Neutrophil (primary cell): ENCODE data around the gene IRF2BP1.
A peak's percentile ranks its signal among the peaks of the same experiment; 100 is the strongest.

Source experiments
- H3K27ac ChIP-seq: fragments of 200-600 bp; sonication (generic); 2 replicates; pipeline ENCODE4 v1.5.1; 2016; ENCODE audit warnings: mild to moderate bottlenecking, moderate library complexity
- H3K27me3 ChIP-seq: fragments of 200-600 bp; sonication (generic); 2 replicates; pipeline ENCODE4 v1.6.0; 2016; ENCODE audit warnings: mild to moderate bottlenecking
- H3K36me3 ChIP-seq: fragments of 200-600 bp; sonication (generic); 2 replicates; pipeline ENCODE4 v1.5.1; 2017
- H3K4me1 ChIP-seq, 2 experiments: fragments of 200-600 bp in 1 of 2; sonication (generic) in 1 of 2; 1 replicate in 1 of 2; 2 replicates in 1 of 2; pipeline versions ENCODE4 v1.5.1 to v1.6.1; 2013 to 2016; ENCODE audit warnings: low read depth in 1 of 2, low read length in 1 of 2, mild to moderate bottlenecking in 1 of 2, moderate library complexity in 1 of 2; ENCODE audit not compliant: control insufficient read depth in 1 of 2, insufficient read depth in 1 of 2
- H3K4me3 ChIP-seq, 2 experiments: fragments of 200-600 bp in 1 of 2; sonication (generic) in 1 of 2; 1 replicate in 1 of 2; 2 replicates in 1 of 2; pipeline ENCODE4 v1.5.1; 2013 to 2016; ENCODE audit warnings: low read depth in 1 of 2, low read length in 1 of 2, mild to moderate bottlenecking in 1 of 2, moderate library complexity in 1 of 2
- H3K9me3 ChIP-seq: fragments of 200-600 bp; sonication (generic); 2 replicates; pipeline ENCODE4 v1.5.1; 2016
- TF ChIP-seq, protein P1 (sequence below): fragments of 200-600 bp; sonication (generic); IDR thresholded peaks from 2 replicates; pipeline ENCODE4 v1.5.1; 2016; ENCODE audit warnings: antibody characterized with exemption

The IRF2BP1 gene

DNA sequence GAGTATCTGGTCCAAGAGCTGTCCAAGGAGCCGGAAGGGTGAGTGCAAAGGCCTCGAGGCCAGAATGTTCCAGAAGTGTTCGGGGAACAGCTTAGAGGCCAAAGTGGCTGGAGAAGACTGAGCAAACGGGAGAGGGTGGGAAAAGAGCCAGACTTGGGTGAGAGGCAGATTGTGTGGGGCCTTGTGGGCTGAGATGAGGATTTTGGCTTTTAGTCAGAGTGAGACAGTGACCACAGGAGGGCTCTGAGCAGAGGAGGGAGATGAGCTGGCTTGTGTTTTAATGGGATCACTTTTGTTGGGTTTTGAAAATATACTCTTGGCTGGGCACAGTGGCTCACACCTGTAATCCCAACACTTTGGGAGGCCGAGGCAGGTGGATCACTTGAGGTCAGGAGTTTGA is 23.0 kb upstream of the IRF2BP1 start:
- Histone ChIP-seq H3K27ac (no peak overlapping the region), H3K9me3 (no peaks in the 10 kb centered on the region), H3K4me3 (no peak overlapping the region), H3K36me3 (no peaks in the 10 kb centered on the region), H3K4me1 (no peaks in the 10 kb centered on the region), H3K27me3 (peaks cover 52% of the 10 kb centered on the region)
- TF ChIP-seq, protein P1, sequence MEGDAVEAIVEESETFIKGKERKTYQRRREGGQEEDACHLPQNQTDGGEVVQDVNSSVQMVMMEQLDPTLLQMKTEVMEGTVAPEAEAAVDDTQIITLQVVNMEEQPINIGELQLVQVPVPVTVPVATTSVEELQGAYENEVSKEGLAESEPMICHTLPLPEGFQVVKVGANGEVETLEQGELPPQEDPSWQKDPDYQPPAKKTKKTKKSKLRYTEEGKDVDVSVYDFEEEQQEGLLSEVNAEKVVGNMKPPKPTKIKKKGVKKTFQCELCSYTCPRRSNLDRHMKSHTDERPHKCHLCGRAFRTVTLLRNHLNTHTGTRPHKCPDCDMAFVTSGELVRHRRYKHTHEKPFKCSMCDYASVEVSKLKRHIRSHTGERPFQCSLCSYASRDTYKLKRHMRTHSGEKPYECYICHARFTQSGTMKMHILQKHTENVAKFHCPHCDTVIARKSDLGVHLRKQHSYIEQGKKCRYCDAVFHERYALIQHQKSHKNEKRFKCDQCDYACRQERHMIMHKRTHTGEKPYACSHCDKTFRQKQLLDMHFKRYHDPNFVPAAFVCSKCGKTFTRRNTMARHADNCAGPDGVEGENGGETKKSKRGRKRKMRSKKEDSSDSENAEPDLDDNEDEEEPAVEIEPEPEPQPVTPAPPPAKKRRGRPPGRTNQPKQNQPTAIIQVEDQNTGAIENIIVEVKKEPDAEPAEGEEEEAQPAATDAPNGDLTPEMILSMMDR = no peak

DNA sequence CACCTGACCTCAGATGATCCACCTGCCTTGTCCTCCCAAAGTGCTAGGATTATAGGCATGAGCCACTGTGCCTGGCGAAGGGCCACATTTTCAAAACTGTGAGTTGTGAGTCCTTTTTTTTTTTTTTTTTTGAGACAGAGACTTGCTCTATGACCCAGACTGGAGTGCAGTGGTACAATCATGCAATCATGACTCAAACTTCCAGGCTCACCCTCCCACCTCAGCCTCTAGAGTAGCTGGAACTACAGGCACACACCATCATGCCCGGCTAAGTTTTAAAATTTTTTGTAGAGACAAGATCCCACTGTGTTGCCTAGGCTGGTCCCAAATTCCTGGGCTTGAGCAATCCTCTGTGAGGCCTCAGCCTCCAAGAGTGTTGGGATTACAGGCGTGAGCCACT is 20.3 kb upstream of the IRF2BP1 start:
- H3K4me1 ChIP-seq = peaks cover 15 to 19% of the 10 kb centered on the region in 2 experiments
- H3K36me3 ChIP-seq = no peaks in the 10 kb centered on the region
- H3K27me3 ChIP-seq = peaks cover 42% of the 10 kb centered on the region
- no peaks in the 10 kb centered on the region for H3K9me3 ChIP-seq
- TF ChIP-seq, protein P1 = no peak
- no peak overlapping the region for H3K27ac ChIP-seq
- H3K4me3 ChIP-seq = no peak overlapping the region

DNA sequence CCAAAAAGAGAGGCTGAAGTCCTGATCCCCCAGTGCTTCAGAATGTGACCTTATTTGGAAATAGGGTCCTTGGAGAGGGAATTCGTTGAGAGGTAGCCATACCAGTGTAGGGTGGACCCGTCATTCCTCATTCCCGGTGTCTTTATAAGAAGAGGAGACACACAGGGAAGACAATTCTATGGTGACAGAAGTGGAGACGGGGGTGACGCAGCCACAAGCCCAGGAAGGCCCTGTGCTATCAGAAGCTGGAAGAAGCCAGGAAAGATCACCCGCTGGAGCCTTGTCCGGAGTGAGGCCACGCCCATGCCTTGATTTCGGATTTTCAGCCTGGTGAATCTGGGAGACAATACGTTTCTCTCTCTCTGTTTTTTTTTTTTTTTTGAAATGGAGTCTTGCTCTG is 19.1 kb upstream of the IRF2BP1 start:
- Histone ChIP-seq H3K9me3 (no peaks in the 10 kb centered on the region), H3K4me1 (peaks cover 17 to 20% of the 10 kb centered on the region in 2 experiments), H3K27me3 (peaks cover 32% of the 10 kb centered on the region), H3K36me3 (no peaks in the 10 kb centered on the region), H3K27ac (no peak overlapping the region), H3K4me3 (no peak overlapping the region)
- TF ChIP-seq, protein P1 = no peak

- TF ChIP-seq, protein P1 = peak; percentile 43
- Histone ChIP-seq H3K27me3 (peaks cover 27% of the 10 kb centered on the region), H3K36me3 (peaks cover 17% of the 10 kb centered on the region), H3K4me1 (peaks cover 17 to 20% of the 10 kb centered on the region in 2 experiments), H3K4me3 (peak overlapping the region; percentile 84 to 93), H3K27ac (peak overlapping the region; percentile 77), H3K9me3 (no peaks in the 10 kb centered on the region)
Measured at GRCh38 chr19:45902651-45903625, 17.0 kb upstream of the IRF2BP1 start.

GRCh38 chr19:45901912-45902650 is 16.1 kb upstream of the IRF2BP1 start, which contains the start of gene MYPOP:
MYPOP (minus strand) TSS chr19:45902613; CDS start chr19:45901773, 840 bp downstream.
- Histone ChIP-seq H3K4me1 (peaks cover 17 to 20% of the 10 kb centered on the region in 2 experiments), H3K27ac (peak within 1 kb of the TSS; percentile 77), H3K4me3 (peak within 1 kb of the TSS; percentile 84 to 93), H3K9me3 (no peaks in the 10 kb centered on the region), H3K27me3 (peaks cover 27% of the 10 kb centered on the region), H3K36me3 (peaks cover 23% of the 10 kb centered on the region)
- TF ChIP-seq, protein P1 = no peak
